HFFc6 (cell line): ENCODE measurements around the gene MAD1L1. TPM values are rescaled to one million over a fixed set of nuclear protein-coding genes. Genes with fewer than 3 reads are reported as not detected.

ENCODE experiments used
- DNase-seq: peaks from one replicate; pipeline ENCODE4 v3.0.0-alpha.2; 2018
- H3K27ac Mint-ChIP-seq: 2 replicates; pipeline ENCODE4 v1.8.0; 2020; ENCODE audit warnings: mild to moderate bottlenecking, mixed read lengths
- H3K27me3 Mint-ChIP-seq: 2 replicates; pipeline ENCODE4 v1.8.0; 2021; ENCODE audit warnings: mild to moderate bottlenecking, moderate library complexity, mixed read lengths; ENCODE audit not compliant: insufficient read depth
- H3K36me3 Mint-ChIP-seq: 2 replicates; pipeline ENCODE4 v1.8.0; 2021; ENCODE audit warnings: low read depth, mixed read lengths
- H3K4me1 Mint-ChIP-seq: 2 replicates; pipeline ENCODE4 v1.8.0; 2020; ENCODE audit warnings: low read depth, mixed read lengths
- H3K4me3 Mint-ChIP-seq: 2 replicates; pipeline ENCODE4 v1.8.0; 2020; ENCODE audit warnings: mild to moderate bottlenecking, moderate library complexity, mixed read lengths
- H3K9me3 Mint-ChIP-seq: 2 replicates; pipeline ENCODE4 v1.8.0; 2020; ENCODE audit warnings: mild to moderate bottlenecking, mixed read lengths
- total RNA-seq, 6 experiments: library from RNA; stranded (reverse); fragmentation: NEBNext Ultra II Directional; extraction: Animal tissue kit (Norgen Biotek cat#: 25700); gene quantifications; 2 replicates in 1 of 6; 3 replicates in 5 of 6; pipeline ENCODE4 v1.2.3, GENCODE V29; 2021
- TF ChIP-seq, protein P1 (sequence below): fragments of 200-600 bp; sonication (generic); IDR thresholded peaks from 2 replicates; pipeline ENCODE4 v1.5.0; 2021; ENCODE audit warnings: antibody characterized with exemption, mild to moderate bottlenecking

MAD1L1 gene
- total RNA-seq, 6 experiments from 2014 or later = 34.6 to 44.8 (median 40.2) TPM

DNA sequence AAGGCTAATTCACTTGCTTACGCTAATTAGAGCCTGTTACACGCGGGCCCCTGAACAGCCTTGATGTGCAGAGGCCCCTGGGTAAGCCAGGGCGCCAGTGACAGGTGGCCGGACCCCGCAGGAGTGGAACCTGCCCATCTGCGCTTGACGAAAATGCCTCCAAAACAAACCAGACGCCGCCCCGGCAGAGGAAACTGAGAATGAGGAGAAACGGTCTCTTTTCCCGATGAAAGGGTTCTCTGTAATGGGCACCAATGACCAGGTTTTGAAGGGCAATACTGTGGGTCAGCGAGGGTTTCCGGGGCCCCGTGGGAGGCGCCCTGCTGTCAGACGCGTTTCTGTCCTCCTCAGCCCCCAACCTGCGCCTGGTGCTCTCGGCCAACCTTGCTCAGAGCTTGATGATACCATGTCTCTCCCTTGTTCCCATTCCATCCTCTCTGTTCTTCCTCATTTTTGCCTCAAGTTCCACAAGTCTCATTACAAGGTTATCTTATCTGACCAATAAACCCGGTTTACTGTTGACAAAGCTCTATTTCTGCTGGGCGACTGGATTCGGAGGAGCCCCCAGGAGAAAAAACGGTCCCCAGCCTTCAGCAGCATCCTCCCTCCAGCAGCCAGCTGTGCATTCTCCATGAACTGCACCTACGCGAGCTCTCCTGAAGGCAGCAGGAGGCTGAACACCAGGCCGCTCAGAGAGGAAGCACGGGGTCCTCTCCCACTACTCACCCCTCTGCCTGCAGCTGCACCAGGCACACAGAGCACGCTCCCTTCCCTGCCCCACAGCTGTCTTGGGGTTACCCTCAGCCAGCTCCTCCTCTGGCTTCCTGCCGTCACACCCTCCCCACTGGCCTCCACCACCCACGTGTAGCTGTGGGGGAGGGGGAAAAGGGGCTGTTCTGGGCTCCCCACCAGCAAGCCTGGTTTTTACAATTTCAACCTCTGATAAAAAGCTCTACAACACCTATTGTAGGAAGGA, 202.0 kb downstream of the MAD1L1 start:
- H3K4me1 Mint-ChIP-seq = peaks cover 5% of the 10 kb centered on the region; the same call in 1 of the 2 replicates

DNA sequence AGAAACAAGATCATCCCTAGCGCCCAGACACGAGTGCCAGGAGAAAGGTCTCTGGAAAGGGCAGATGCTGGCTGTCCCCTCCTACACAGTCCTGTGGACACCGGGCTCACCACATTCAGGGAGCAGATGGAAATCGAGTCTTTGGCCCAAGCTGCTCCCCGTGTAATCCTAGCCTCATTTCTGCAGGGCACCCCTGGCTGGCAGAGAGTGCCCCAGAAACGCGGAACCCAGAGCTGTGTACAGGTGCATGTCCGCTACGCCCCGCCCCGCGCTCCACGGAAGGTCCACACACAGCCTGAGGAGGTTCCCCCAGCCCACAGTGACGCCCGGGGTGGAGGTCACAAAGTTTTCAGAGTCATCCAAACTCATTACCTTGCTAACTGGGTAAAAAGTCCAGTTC, 202.8 kb downstream of the MAD1L1 start:
- Mint-ChIP-seq H3K4me1 (peaks cover 5% of the 10 kb centered on the region; the same call in 1 of the 2 replicates), H3K4me3 (no peak overlapping the region), H3K9me3 (peaks cover 47% of the 10 kb centered on the region)

More for the DNA sequence above, 202.0 kb downstream of the MAD1L1 start:
- TF ChIP-seq, protein P1, sequence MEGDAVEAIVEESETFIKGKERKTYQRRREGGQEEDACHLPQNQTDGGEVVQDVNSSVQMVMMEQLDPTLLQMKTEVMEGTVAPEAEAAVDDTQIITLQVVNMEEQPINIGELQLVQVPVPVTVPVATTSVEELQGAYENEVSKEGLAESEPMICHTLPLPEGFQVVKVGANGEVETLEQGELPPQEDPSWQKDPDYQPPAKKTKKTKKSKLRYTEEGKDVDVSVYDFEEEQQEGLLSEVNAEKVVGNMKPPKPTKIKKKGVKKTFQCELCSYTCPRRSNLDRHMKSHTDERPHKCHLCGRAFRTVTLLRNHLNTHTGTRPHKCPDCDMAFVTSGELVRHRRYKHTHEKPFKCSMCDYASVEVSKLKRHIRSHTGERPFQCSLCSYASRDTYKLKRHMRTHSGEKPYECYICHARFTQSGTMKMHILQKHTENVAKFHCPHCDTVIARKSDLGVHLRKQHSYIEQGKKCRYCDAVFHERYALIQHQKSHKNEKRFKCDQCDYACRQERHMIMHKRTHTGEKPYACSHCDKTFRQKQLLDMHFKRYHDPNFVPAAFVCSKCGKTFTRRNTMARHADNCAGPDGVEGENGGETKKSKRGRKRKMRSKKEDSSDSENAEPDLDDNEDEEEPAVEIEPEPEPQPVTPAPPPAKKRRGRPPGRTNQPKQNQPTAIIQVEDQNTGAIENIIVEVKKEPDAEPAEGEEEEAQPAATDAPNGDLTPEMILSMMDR = no peak
- no peak overlapping the region for H3K4me3 Mint-ChIP-seq
- peaks cover 49% of the 10 kb centered on the region for H3K36me3 Mint-ChIP-seq
- no peaks in the 10 kb centered on the region for H3K27me3 Mint-ChIP-seq
- peaks cover 40% of the 10 kb centered on the region for H3K9me3 Mint-ChIP-seq
- DNase-seq = no peak
- no peak overlapping the region for H3K27ac Mint-ChIP-seq

DNA sequence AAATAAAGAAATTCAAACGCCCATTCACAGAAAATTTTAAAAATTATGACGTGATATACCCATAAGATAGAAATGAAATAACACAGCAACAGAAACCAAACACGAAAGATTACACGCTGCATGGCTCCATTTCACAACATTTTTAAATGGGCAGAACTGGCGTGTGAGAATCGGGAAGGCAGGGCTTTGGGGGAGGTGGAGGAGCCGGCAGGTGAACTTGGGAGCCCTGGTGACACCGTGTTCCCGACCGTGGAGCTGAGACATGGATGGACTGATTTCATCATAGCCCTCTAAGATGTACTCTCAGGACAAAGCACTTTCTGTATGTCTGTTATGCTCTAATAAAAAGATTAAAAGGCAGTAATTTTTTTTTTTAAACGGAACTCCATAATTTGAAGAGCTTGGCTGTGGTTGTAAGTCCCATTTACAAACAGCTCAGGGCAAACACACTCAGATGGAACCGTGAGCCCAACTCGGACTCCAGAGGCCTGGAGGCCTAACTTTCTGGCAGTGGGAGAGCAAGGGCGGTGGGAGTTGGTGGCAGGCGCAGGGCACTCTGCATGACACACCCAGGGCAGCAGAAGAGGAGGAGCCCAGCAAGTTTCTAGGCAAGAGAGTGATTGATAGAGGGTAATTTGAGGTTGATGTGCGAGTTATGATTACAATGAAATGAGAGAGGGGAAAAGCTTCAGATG, 203.4 kb downstream of the MAD1L1 start:
- H3K27me3 Mint-ChIP-seq = no peaks in the 10 kb centered on the region
- DNase-seq = no peak
- H3K4me3 Mint-ChIP-seq = no peak overlapping the region
- peaks cover 5% of the 10 kb centered on the region; the same call in 1 of the 2 replicates for H3K4me1 Mint-ChIP-seq
- H3K9me3 Mint-ChIP-seq = peaks cover 52% of the 10 kb centered on the region
- H3K36me3 Mint-ChIP-seq = peaks cover 62% of the 10 kb centered on the region
- H3K27ac Mint-ChIP-seq = no peak overlapping the region
- TF ChIP-seq, protein P1 = no peak

More for the DNA sequence above, 202.8 kb downstream of the MAD1L1 start:
- Mint-ChIP-seq H3K27ac (no peak overlapping the region), H3K36me3 (peaks cover 56% of the 10 kb centered on the region), H3K27me3 (no peaks in the 10 kb centered on the region)
- no peak for DNase-seq
- TF ChIP-seq, protein P1 = no peak

DNA sequence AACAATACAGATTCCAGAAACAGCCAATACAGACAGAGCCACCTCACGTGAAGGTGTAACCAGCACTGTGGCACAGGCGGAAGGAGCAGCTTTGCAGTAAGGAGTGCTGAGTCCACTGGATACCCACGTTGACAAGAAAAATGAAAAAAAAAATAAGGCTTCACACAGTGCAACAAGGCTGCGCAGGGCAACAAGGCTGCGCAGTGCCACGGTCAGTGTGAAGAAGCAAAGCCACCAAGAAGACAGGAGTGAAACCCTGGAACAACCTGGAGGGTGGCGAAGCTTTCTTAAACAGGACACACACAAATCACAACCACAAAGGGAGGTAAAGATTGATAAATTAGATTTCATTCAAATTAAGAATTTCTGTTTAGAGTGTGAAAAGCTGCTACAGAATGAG, 204.0 kb downstream of the MAD1L1 start:
- no peak overlapping the region for H3K4me3 Mint-ChIP-seq
- TF ChIP-seq, protein P1 = no peak
- H3K9me3 Mint-ChIP-seq = peaks cover 58% of the 10 kb centered on the region
- H3K4me1 Mint-ChIP-seq = peaks cover 9% of the 10 kb centered on the region; the same call in 1 of the 2 replicates
- DNase-seq = no peak
- no peaks in the 10 kb centered on the region for H3K27me3 Mint-ChIP-seq
- no peak overlapping the region for H3K27ac Mint-ChIP-seq
- H3K36me3 Mint-ChIP-seq = peaks cover 67% of the 10 kb centered on the region

DNA sequence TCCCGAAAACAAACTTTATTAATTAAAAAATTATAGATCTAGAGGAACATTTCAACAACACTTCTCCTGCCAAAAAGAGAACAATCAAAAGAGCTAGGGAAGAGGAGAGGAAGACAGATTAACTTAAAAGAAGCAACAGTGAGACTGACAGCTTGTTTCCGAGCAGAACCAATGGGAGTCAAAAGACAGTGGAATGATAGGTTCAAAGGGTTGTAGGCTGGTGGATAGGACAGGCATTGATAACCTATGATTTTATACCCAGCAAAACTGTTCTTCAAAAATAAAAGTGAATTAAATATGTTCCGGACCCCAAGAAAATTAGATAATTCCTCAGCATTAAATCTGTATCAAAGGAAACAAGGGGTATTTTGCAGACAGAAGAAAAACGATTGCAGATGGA, 207.6 kb downstream of the MAD1L1 start:
- peaks cover 16% of the 10 kb centered on the region for H3K4me1 Mint-ChIP-seq
- H3K36me3 Mint-ChIP-seq = peaks cover 60% of the 10 kb centered on the region
- no peak overlapping the region for H3K4me3 Mint-ChIP-seq
- no peak for DNase-seq
- peaks cover 58% of the 10 kb centered on the region for H3K9me3 Mint-ChIP-seq
- TF ChIP-seq, protein P1 = no peak
- no peaks in the 10 kb centered on the region; the same call in 1 of the 2 replicates for H3K27me3 Mint-ChIP-seq
- H3K27ac Mint-ChIP-seq = no peak overlapping the region
